Stomach (tissue), 4 donors: Measurements from ENCODE around the gene QPRT.

ENCODE experiments used
- CTCF ChIP-seq, 7 experiments: fragments of 450-650 bp in 4 of 7; fragments of 200-600 bp in 3 of 7; sonication (generic) in 3 of 7; IDR thresholded peaks; one replicate each; pipeline ENCODE4 v1.5.1; 2016 to 2019; ENCODE audit warnings: antibody characterized with exemption in 7 of 7, control low read depth in 2 of 7, mild to moderate bottlenecking in 1 of 7
- EP300 ChIP-seq: sonication (generic); formaldehyde crosslinking; IDR thresholded peaks from one replicate; pipeline ENCODE4 v1.6.1; 2017; ENCODE audit warnings: antibody characterized with exemption
- POLR2A ChIP-seq, 4 donors: fragments of 450-650 bp; IDR thresholded peaks; one replicate each; pipeline ENCODE4 v1.6.1; 2016; ENCODE audit warnings: antibody characterized with exemption in 4 of 4, control low read depth in 2 of 4, mild to moderate bottlenecking in 1 of 4, moderate library complexity in 1 of 4

- TF ChIP-seq CTCF (IDR thresholded peaks at IDR 0.05) (no peak), EP300 (no peak), POLR2A (IDR thresholded peaks at IDR 0.05) (no peak)
Measured at GRCh38 chr16:29745853-29746345, 66.9 kb downstream of the QPRT start, which contains the start of gene C16orf54.
